ENCODE measurements around the gene TMEM212.
"Not testable (repeated sequence)": the region's sequence is repeated elsewhere in the genome, so short reads cannot be mapped to it uniquely, and the experiment has no call there.

The TMEM212 gene

DNA sequence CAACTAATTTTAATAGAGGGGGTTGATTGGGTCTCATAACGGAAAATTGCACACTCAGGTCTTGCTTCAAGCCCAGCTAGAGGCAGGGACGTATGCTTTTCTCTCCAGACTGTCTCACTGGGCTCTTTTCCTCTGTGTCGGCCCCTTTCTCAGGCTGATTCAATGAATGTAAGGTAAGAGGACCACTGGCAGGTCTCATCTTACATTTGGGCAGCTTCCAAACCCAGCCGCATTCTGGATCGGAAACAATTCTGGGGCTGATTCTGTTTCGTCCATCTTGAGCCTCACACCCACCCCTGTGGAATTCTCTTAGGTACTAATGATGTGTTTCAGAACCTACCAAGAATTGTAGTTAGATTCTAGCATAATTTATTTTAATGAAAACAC is 40.7 kb downstream of the TMEM212 start:
- DNase-seq = no peak

DNA sequence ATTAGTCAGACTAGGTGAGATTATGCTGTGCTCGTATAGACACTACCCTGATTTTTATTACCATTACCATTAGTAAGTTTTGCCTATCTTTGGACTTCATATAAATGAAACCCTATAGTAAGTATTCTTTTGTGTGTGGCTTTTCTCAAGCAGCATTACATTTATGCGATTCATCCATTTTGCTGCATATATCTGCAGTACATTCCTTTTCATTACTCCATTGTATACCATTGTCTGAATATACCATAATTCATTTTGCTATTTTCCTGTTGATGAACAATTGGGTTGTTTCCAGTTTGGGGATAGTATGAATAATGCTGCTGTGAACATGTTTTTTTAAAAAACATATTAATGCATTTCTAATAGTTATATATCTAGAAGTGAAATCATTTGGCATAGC is 45.3 kb downstream of the TMEM212 start:
- DNase-seq = no peak

GRCh38 chr3:171890398-171890797 is 47.2 kb downstream of the TMEM212 start:
- DNase-seq = no peak

DNA sequence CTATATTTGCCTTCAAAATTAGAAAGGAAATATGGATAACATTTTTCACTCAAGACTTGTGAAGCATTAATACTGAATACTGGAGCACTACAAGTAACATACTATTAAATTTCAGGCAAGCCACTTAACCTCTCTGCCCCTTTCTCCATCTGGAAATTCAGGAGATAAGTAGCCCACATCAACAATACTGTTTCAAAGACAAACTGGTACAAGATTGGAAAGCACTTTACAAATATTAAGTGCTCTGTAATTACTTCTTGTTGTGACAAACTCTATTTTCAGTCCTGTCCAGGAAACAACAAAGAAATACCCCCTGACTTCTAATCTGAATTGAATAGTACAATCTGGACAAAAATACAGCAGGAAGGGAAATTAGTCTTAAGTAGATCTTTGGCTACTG is 49.3 kb downstream of the TMEM212 start:
- DNase-seq = no peak

DNA sequence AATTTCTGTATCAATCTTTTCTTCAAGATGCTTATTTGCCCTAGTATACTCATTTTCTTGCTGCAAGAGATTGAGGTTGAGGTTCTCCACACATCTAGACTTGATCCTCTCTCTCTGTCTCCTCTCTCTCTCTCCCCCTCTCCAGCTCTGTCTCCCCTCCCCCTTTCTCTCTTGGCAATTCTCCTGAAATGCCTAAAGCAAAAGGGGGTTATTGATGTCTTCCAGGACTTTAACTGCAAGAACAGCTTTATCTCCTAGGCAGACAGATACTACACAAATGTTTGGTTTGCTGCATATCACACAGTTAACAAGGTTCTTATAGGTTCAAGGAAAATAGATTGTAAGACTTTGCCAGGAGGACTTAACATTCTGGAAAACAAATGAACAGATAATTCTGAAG is 52.1 kb downstream of the TMEM212 start:
- no peak for DNase-seq

DNA sequence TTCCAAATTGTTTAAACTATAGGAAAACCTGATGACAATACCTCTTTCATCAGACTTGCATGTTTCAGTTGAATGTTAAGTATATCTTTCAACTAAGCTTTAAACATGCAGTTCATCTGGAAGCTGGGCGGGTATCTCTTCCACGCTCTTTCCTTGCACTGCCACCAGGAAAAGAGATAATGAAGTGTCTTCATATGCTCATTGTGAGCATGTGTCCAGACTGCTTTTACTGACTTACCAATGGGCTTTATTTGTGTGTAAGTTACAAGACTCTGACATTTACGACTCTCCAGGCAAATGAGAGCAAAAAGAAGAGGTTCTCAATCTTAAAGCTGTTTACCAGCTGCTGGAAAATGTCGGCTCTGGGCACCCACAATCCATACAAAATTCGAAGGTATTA is 52.8 kb downstream of the TMEM212 start:
- no peak for DNase-seq

DNA sequence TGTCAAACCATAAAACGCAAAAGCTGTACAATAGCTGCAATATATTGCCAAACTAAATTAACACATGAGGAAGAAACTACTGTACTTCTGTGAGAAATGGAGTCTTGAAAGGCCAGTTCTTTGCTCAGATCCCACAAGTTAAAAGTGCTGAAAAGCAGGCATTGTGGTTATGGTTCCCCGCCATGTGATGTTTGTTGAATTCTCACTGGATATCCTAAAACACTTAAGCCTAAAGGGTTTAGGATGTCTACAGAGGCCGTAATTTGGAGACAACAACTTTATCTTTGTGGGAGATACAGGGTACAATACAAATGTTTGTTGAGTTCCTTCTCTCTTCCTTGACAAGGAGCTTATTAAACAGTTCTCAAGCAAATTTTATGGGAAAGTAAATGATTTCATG is 53.2 kb downstream of the TMEM212 start:
- DNase-seq = no peak

DNA sequence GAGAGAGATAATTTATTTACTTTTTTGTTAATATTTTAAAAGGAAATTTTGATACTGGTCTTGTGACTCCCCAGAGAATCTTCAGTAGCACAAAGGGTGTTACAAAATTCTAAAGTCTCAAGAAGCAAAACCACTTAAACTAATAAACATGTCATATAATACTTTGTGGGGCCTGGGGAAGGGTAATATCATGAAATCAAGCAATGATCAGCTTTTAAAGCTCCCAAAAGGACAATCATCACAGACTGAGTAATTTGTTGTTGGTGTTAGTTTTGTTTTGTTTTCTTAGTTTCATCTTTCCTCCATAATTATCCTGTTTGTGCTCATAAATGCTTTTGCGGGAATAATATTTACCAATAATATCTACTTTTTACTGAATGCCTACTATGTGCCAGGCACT is 55.0 kb downstream of the TMEM212 start:
- no peak for DNase-seq

DNA sequence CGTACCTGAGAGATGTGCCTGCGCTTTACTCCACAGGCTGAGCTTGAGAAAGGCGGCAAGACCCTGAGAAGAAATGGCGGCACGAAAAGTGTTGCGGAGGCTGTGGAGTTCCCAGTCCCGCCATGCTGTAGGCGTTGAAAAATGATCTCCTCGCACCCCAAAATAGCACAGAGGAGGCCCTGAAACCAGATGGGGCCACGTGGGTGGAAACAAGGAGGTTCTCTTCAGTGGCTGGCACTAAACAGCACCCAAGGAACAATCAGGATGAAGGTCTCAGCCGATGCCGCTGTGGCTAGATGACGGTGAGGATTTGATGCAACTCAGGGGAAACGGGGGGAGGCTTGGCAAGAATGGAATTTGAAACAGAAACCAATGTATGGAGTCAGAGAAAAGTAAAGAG is 57.3 kb downstream of the TMEM212 start:
- peak in 7 of 58 donors; percentile 1 to 14 (median 8) for DNase-seq

- DNase-seq = no peak
Observed at GRCh38 chr3:171901615-171902312, 58.6 kb downstream of the TMEM212 start.

- DNase-seq = no peak
Observed at GRCh38 chr3:171904829-171905228, 61.7 kb downstream of the TMEM212 start.

- DNase-seq = not testable (repeated sequence)
Observed at GRCh38 chr3:171906503-171906902, 63.4 kb downstream of the TMEM212 start.

GRCh38 chr3:171906951-171907676 is 64.0 kb downstream of the TMEM212 start:
- no peak for DNase-seq

DNA sequence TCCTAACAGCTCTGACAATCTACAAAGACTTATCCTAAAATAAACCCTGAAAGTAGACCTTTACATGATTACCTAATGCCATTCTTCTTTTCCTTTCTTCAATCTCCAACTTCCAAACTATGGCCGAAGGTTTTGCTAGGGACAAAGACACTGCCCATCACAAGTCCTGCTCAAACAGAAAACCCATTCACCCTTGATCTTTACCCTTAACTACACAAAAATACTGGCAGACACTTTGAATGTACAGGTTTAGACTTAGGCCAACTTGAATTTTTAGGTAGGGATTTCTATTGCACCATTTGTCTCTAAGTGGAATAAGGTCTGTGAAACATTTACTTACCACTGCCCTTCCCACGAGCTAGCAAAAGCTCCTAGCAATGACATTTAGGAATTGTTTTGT is 64.6 kb downstream of the TMEM212 start:
- DNase-seq = no peak

DNA sequence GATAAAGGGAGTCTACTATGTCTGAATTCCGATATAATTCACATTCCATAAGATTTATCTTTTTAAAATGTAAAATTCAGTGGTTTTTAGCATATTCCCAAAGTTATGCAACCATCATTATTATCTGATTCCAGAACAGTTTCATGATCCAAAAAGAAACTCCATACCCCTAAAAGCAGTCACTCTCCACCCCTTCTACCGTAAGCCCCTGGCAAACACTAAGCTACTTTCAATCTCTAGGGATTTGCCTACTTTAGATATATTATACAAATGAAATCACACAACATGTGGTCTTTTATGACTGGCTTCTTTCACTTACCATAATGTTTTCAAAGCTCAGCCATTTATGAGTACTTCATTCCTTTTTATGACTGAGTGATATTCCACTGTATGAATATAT is 65.6 kb downstream of the TMEM212 start:
- no peak for DNase-seq

Measured in anterior cingulate cortex (tissue), 58 donors.